ENCODE measurements around the gene NKAP.
A peak's percentile ranks its signal among the peaks of the same experiment; 100 is the strongest.
"Not testable (repeated sequence)": the region's sequence is repeated elsewhere in the genome, so short reads cannot be mapped to it uniquely, and the experiment has no call there.

NKAP gene

DNA sequence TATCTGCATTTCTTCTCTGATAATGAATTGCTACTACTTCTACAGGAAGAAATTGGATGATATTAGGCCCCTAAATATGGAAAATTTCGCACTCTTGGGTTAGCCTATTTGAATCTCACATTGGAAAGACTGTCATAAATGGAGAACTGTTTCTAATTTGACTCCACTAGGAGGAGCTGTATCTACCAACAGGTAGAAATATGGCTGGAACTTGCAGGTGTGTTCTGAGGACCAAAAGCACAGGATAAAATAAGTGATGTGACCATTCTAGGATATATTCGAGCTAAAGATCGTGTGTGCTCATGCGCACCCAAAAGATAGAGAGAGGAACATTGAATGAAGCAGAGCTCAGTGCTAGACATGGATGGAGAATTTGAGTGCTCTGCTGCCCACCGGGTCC, 4.8 kb upstream of the NKAP start:
- TF ChIP-seq, protein P1, sequence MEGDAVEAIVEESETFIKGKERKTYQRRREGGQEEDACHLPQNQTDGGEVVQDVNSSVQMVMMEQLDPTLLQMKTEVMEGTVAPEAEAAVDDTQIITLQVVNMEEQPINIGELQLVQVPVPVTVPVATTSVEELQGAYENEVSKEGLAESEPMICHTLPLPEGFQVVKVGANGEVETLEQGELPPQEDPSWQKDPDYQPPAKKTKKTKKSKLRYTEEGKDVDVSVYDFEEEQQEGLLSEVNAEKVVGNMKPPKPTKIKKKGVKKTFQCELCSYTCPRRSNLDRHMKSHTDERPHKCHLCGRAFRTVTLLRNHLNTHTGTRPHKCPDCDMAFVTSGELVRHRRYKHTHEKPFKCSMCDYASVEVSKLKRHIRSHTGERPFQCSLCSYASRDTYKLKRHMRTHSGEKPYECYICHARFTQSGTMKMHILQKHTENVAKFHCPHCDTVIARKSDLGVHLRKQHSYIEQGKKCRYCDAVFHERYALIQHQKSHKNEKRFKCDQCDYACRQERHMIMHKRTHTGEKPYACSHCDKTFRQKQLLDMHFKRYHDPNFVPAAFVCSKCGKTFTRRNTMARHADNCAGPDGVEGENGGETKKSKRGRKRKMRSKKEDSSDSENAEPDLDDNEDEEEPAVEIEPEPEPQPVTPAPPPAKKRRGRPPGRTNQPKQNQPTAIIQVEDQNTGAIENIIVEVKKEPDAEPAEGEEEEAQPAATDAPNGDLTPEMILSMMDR (conservative IDR thresholded peaks at IDR 0.05) = 0 out of 2 replicates have a peak, but pooled peaks have one; percentile 19
- no peak overlapping the region for H3K27ac ChIP-seq

DNA sequence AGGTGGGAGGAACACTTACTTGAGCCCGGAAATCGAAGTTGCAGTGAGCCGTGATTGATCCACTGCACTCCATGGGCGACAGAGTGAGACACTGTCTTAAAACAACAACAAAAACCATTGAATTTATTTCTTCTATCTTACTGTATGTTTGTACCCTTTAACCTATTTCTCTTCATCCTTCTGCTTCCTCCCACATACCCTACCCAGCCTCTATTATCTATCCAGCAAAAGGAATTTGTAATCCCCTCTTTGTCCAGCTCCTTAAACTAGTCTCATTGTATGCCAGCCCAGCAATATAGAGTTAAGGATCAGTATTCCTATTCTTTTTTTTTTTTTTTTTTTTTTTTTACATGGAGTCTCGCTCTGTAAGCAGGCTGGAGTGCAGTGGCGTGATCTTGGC, 1.9 kb upstream of the NKAP start:
- TF ChIP-seq, protein P1 (conservative IDR thresholded peaks at IDR 0.05) = no peak
- H3K27ac ChIP-seq = no peak overlapping the region

DNA sequence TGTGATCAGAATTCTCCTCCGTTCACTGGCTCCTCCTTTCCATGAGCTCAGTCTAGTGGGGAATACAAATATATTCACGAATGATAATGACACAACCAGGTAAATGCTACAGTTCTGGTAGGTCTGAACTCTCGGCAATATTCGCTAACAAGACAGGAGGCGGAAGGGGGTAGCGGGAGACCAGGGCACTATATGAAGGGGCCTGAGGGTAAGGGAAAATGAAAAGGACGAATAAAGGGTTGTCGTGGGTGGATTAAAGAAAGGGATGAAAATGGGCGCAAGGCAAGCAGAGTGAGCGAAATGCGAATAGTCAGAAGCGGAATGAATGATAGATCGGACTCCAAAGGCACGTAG, 743 bp downstream of the NKAP start:
- H3K27ac ChIP-seq = peak overlapping the region; percentile 69
- TF ChIP-seq, protein P1 (conservative IDR thresholded peaks at IDR 0.05) = no peak

DNA sequence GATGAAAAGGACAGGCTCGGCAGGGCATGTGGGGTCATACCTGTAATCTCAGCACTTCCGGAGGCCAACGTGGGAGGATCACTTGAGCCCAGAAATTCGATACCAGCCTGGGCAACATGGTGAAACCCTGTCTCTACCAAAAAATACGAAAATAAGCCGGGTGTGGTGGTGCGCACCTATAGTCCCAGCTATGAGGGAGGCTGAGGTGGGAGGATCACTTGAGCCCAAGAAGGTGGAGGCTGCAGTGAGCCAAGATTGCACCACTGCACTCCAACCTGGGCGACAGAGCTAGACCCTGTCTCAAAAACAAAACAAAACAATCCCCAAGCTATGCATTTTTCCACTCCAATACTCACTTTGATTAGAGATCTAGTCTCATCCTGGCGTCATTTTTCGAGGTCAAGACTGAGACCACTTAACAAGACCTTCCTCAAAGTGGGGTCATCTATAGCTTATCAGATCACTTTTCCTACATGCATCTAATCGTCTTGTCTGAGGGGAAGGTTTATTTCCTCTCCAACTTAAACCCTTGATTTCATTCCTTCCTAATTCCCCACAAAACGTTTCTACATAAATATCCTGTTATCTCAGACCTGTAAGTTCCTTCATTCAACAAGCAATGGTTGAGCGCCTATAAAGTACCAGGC, 1.3 kb downstream of the NKAP start:
- TF ChIP-seq, protein P1 (conservative IDR thresholded peaks at IDR 0.05) = no peak
- H3K27ac ChIP-seq = peak overlapping the region; percentile 69

DNA sequence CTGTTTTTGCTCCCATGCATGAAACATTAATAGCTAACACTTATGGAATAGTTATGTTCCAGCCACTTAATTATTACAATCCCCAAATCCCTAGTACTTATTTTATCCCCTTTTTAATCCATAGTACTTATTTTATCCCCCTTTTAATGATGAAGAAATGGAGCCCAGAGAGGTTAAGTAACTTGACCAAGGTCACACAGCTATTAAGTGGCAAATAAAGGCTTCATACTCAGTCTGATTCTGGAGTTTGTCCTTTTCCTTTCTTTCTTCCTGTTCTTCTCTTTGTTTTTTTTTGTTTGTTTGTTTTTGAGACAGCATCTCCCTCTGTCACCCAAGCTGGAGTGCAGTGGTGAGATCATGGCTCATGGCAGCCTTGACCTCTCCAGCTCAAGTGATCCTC, 2.2 kb downstream of the NKAP start:
- H3K27ac ChIP-seq = no peak overlapping the region
- TF ChIP-seq, protein P1 (conservative IDR thresholded peaks at IDR 0.05) = no peak

DNA sequence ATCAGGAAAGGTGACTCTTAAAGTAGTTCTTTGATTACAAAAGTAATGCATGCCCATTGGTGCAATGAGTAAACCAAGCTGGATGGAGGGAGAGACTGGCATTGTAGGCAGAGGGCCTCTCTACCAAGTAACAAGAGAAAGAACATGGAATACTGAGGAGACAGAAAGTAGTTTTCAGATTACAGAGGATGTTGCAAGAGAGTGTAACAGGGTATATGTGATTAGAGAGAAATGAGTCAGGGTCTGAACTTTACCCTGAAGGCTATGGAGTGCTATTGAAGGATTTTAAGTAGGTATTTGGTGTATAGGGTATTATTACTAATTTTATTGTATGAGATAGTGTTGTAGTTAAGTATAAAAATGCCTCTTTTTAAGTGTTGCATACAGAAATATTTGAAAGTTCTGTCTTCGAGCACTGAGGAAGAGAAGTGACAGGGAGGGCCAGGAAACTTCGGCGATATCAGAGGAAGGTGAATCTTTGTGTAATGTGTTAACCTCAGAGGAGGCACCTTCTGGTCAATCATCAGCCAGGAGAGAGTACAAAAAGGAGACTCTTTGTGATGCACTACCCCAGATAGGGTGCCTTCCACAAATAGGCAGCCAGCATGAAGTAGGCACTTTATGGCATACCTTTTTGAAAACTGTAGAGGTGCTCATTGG, 8.2 kb downstream of the NKAP start:
- TF ChIP-seq, protein P1 (conservative IDR thresholded peaks at IDR 0.05) = no peak
- no peak overlapping the region for H3K27ac ChIP-seq

DNA sequence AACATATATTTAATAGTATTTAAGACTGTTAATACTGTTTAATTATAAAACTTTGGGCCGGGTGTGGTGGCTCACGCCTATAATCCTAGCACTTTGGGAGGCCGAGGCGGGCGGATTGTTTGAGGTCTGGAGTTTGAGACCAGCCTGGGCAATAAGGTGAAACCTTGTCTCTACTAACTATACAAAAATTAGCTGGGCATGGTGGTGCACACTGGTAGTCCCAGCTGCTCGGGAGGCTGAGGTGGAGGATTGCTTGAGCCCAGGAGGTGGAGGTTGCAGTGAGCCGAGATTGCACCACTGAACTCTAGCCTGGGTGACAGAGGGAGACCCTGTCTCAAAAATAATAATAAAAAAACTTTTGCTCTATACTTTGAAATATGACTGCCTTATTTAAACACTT, 21.2 kb downstream of the NKAP start:
- not testable (repeated sequence) for H3K27ac ChIP-seq

Data from VCaP (cell line).